Pons (tissue), 1 donor: ENCODE measurements around the gene COX4I1.
A peak's percentile ranks its signal among the peaks of the same experiment; 100 is the strongest.

ENCODE experiments used
- DNase-seq: peaks from one replicate; pipeline ENCODE4 v3.0.0-alpha.2; 2016; ENCODE audit warnings: low spot score

Gene COX4I1

DNA sequence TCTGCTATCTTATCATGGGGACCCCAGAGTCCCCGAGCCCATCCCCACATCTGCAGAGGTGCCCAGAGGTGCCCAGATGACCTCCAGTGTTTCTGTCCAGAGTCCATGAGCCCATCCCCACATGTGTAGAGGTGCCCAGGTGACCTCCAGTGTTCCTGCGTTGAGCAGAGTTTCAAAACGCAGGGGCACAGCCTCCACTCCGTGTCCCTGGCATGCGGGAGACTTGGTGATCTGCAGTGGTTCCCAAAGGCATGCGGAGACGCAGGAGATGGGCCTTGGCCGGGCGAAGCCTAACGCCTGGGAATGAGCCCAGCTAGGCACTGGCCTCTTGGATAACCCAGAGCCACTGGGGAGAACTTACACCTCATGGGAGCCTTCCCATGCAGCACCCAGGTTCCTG is 41.3 kb downstream of the COX4I1 start:
- no peak for DNase-seq

DNA sequence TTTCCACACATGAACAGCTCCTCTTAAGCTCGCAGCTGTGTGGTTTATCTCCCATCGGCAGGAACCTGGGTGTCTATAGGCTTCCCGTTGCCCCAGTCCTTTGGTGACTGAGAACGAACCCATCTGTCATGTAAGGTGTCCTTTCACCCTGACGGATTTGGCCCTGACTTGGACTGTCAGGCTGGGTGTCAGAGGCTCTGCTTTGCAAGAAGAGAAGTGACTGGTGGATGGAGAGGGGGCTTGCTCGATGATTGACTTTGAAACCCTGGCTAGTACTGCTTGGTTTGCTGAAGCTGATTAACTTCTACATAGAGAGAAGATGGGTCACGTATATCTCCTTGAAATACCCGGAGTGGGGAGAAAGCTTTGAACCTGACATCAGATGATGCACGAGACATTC is 42.9 kb downstream of the COX4I1 start:
- no peak for DNase-seq

DNA sequence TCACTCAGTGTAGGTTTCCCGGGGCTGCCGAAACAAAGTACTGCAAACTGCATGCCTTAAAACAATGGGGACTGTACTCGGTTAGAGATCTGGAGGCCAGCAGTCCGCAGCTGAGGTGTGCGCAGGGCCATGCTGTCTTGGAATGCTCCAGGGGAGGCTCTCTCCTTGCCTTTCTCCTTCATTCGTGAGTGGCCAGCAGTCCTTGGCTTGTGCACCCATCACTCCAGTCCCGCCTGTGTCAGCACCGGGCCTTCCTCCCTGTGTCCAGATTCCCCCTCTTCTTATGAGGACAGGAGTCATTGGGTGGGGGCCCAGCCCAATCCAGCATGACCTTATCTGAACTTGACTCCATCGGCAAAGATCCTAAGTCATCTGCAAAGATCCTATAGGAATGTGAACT is 43.4 kb downstream of the COX4I1 start:
- no peak for DNase-seq

DNA sequence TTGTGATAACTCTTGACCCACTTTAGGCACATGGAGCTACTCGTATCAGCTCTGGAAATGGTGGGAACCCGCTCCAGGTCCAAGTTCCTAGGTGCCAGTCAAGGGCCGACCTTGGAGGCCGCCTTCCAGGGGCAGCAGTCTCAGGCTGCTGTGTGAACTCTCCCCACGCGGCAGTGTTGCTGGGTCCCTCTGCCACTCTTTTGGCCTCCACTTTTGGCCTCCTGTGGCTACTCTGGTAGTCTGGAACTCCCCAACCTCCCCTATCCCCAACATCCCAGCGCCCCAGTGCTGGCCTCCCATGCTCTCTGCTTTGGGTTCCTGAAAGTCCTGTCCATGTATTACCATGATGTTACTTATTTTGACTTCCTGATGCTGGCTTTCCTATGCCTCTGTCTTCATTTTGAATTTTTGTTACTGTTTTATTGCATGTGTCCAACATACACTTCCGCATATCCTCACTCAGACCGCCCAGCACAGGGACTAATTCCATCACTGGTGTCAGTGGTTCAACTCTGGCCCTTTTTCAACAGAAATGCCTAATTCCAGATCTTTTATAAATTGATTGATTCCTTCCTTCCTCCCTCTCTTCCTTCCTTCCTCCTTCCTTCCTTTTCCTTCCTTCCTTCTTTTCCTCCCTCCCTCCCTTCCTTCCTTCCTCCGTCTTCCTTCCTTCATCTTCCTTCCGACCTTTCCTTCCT is 44.1 kb downstream of the COX4I1 start:
- no peak for DNase-seq

DNA sequence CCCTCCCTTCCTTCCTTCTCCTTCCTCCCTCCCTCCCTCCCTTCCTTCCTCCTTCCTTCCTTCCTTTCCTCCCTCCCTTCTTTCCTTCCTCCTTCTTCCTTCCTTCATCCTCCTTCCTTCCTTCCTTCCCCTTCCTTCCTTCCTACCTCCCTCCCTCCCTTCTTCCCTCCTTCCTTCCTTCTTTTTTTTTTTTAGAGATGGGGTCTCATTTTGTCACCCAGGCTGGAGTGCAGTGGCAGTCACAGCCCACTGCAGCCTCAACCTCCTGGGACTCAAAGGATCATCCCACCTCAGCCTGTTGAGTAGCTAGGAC is 44.6 kb downstream of the COX4I1 start:
- no peak for DNase-seq

DNA sequence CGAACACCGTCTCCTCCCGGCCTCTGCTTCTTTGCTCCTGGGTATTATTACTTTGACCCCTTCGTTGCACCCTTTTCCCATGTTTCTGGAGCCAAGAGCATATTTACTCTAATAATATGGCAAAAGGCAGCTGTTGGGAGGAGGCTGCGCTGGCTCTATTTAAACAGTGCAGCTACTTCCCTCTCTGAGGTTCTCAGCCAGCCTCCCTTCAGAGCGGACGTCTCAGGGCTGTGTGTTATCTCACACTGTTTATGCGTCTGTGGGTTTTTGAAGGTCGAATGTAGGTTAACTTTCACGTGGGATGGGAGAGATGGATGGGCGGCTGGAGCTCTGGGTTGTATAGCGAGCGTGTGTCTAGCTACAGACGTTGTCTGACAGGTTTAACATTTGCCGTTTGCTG is 45.3 kb downstream of the COX4I1 start:
- no peak for DNase-seq

DNA sequence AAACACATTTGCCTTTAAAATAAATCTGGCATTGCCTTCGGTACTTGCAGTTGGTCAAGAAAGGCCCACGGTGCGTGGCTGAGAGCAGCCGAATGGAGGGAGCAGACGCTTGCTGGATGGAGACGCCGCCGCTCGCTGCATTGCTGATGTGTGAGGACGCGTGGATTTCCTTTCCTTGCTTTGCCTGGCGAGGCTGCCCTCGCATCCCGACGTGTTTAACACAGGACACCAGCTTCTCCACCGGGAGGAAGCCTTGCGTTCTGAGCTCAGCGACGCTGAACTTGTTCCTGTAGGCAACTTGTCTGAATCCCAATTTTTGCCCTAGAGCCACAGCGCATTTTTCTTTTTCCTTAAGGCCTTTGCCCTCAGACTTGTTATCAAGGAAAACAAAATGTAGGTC is 45.8 kb downstream of the COX4I1 start:
- DNase-seq: no peak

DNA sequence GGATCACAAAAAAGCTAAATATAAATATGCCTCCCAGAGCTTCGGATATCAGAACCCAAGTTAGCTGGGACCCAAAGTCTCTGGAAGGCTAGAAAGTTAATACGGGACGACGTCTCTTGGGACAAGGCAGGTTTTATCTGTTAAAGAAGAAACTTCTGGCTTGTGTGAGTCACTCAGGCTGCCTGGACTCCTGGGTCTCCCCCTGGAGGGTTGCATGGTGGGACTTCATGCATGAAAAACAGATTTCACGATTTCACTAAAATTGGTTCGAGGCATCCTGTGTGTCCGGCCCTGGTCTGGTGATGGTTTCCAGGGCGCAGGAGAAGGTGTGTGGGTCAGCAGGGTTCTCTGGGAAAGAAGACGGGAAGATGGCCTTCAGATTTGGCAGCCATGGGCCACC is 47.0 kb downstream of the COX4I1 start:
- DNase-seq: no peak

DNA sequence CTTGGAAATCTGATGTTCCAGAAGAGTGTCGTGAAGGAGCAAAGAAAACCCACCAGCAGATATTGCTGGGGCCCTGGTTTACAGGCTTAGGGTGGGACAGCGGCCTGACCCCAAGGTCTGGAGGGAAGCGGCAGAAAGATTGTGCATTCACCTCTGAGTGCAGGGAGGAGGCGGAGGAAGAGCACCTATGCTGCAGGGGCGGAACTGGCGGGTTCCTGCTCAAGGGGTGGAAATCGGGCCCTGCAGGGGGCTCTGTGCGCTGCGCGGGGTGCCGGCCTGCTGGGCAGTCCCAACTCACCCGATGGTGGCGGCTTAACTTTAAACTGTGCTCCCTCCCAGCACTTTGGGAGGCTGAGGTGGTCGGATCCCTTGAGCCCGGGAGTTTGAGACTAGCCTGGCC is 47.5 kb downstream of the COX4I1 start:
- DNase-seq: no peak

DNA sequence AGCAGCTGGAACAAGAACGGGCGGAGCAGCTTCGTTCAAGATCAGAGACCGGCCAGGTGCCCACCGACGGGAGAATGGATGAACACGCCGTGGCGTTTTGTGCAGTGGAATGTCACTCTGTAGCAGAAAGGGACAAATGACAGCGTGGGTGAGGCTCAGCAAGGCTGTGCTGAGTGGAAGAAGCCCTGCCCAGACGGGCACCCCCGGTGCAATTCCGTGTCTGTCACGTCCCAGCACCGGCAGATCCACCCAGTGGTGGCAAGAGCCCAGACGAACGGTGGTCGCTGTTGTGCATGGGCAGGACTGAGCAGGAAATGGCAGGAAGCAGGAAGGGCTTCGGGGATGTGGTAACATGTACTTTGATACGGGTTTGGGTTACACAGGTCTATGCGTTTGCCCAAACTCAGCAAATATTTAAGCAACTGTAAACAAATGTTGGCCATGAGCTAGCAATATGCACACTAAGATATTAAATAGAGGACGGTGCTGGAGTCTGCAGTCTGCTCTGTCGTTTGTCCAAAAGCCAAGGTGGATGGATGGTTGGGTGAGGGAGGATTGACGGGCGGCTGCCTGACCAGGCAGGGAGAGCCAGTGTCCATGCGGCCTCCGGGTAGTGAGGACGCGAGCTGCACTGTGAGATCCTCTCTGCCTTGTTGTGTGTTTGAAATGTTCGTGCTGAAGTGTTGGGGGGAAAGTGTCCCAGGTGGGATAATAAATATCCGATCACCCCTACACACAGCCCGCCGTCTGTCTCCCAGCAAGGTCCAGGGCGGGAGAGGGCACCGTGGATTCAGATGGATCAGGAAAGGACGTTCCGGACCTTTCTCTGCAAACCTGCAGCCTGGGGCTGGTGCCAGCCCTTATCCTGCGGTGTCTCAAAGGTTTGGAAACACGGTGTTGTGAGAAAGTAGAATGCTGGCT is 48.4 kb downstream of the COX4I1 start:
- DNase-seq: no peak

DNA sequence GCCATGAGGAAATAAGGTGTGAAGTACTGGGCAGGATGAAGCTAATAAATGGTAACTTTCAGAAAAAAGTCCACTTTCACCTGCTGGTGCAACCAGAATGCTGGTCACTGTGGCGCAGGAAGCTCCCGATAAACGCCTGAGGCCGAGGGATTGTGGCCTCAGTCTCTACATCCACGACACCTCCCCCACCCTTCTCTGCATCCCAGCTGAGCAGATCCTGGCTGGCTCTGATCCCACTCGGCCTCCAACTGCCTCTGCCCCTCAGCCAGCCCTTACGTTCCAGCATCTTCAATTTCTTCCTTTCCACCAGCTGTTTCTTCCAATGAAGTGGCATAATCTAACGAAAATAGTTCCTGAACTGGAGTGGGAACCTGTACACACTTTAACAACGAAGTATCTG is 49.5 kb downstream of the COX4I1 start:
- no peak for DNase-seq

DNA sequence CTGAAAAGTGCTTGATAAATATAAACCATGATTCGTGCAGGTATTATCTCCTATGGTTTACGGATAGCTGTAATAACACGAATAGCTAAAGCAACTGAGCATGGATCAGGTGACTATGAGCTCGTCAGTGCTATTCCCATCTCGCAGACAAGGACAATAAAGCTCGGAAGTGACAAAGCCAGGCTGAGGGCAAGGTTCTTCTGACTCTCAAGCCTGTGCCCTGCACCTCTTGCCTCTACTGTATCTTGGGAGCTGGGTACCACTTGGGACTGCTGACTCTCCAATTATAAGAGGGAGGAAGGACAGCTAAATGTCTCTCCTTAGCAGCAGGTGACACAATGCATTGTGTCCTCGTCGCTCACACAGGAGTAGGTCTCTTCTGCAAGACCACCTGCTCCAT is 49.9 kb downstream of the COX4I1 start:
- no peak for DNase-seq

DNA sequence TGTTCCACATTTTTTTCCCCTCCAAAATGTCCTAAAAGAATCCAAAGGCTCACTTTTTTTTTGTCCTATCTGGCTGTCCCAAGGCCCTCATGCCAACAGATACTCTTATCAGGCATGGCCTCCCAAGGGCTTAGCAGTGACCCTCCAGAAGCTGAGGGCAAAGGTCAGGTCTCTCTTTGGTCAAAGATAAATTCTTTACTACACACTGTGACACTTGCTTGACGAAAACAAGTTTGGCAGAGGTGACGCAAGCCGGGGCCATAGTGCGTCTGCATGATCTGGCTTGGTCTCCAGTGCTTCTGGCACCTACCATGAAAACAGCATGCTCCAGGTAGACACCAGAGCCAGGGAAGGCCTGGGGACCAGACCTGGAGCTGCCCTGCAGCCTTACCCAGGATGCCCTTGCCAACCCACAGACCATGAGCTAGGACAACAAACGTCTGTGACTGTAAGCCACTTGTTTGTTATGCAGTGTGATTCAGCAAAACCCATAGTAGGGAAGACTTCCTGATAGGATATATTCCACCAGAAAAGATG is 50.9 kb downstream of the COX4I1 start:
- DNase-seq: no peak

DNA sequence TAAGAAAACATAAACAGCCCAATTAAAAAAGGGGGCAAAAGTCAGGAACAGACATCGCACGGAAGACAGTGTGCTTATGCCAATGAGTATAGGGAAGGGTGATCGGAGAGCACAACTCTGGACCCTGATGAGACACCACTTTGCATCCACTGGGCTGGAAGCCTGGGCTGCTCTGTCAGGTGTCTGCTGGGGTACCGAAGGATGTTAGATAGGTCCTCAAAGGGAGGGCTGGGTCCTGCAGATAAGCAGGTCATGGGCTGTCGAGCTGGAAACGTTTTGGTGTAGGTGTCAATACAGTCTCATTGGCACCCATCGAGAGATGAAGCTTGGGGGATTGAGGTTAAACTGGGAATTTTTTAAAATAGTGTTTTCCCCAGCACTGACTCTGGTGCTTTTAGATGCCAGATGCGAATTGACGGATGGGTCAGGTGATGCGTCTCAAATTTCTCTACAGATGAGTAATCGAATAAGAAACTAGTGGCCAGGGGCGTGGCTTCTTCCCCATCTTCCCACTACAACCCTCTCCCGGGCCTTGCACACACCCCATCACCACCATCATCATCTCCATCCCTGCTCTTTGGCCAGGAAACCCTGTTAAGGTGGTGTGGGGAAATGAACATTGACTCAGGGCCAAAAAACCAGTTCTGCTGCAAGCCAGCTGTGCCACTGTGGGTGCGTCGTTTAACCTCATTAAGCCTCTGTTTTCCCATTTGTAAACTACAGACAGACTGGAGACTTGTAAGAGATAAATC is 51.7 kb downstream of the COX4I1 start:
- DNase-seq: no peak

DNA sequence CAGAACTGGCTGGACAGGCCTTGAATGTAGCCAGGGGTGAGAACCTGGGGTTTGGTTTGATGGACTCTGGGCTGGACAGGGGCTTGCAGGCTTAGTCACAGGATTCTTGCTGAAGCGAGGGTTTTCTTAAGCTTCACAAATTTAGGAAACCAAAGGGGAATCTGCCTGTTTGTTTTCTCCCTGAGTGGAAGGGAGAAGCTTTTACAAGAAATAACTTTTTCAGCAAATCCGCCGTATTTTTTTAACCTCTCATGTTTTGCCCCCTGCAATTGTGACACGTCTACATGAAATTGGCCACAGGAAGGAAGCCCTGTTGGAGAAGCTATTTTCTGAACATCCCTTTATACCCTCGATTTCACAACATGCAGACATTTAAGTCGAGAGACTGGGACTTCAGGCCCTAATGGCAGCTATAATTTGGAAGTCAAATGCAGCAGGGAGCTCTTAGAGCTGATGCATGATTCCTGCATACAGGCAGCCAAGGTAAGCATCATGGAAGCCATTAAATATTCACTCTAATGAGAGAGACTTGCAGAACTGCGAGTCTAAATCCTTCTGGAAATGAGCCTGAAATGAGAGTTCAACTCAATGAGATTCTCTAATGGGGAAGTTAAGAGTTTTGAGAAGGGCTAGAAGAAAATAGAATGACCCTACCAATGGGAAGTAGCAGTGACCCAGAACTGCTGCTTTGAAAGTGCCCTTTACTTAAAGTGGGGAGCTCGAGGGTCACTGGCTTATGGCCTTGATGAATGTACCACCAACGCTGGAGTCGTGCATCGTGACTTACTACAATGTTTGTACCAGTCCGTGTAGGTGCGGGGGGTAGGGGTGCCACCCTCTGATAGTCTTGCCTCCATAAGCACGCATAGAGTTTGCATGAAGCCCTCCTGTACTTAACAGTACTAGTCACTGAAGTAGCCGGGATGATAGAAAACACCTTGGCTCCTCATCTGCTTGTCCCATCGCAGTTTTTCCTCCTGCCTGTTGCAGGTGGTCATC is 54.4 kb downstream of the COX4I1 start:
- DNase-seq: peak; percentile 82

DNA sequence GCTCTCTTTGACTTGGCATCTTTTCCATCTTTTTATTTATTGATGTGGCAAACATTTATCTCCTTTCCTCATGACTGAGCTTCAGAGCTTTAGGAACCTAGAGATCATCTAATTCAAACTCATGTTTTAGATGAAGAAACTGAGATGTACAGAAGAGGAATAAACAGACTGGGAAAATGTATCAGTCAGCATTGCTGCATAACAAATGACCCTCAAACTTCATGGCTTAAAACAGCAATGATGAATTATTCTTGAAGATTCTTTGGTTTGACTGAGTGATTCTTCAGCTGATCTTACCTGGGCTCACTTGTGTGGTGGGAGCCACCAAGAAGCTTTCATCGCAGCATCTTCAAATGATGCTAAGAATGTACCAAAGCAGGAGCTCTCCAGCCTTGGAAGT is 55.4 kb downstream of the COX4I1 start:
- DNase-seq: no peak

DNA sequence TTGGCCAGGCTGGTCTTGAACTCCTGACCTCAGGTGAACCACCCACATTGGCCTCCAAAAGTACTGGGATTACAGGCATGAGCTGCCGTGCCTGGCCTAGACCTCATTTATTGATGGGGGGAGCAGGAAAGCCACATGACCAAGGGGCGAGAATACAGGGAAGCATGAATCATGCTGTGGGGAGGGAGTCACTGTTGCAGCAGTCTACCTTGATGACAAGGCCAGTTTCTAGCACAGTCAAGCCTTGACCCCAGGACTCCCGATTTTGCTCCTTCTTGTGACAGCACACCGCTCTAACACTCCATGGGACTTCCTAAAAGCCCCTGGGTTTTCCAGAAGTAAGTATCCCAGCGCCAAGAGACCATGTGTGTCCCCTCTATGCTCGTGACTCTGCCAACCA is 56.6 kb downstream of the COX4I1 start:
- DNase-seq: no peak

DNA sequence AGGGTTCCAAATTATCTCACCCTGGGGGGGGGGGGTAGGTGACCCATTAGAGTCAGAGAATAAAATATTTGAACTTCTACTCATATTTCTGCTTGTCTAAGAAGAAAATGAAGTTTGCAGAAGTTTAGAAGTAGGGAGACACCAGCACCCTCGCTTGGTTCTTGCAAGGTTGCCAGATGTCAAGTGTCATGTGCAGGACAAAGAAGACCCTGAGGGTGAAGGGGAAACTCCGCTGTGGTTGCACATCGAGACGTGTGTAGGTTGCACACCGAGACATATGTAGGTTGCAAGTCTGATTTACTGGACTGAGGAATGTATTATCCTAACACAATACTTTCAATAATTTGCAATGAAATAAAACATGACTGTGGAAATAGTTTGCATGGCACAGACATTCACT is 57.1 kb downstream of the COX4I1 start:
- DNase-seq: no peak
